22Rv1 (cell line): ENCODE data around the gene DENND1A.

ENCODE experiments used
- H3K27ac ChIP-seq: fragments of 450-650 bp; 2 replicates; pipeline ENCODE4 v1.5.1; 2017
- CTCF ChIP-seq: fragments of 450-650 bp; IDR thresholded peaks from 2 replicates; pipeline ENCODE4 v1.5.1; 2017; ENCODE audit warnings: mild to moderate bottlenecking
- ZFX ChIP-seq: fragments of 450-650 bp; IDR thresholded peaks from 2 replicates; pipeline ENCODE4 v1.6.1; 2017; ENCODE audit warnings: antibody characterized with exemption, borderline replicate concordance

The DENND1A gene

GRCh38 chr9:123713282-123713681 is 216.6 kb downstream of the DENND1A start:
- TF ChIP-seq CTCF (no peak), ZFX (no peak)
- no peak overlapping the region for H3K27ac ChIP-seq

- TF ChIP-seq CTCF (no peak), ZFX (no peak)
- H3K27ac ChIP-seq, result no peak overlapping the region
Measured at GRCh38 chr9:123712399-123712798, 217.5 kb downstream of the DENND1A start.

- TF ChIP-seq CTCF, result no peak
- TF ChIP-seq ZFX, result no peak
Measured at GRCh38 chr9:123710299-123710698, 219.6 kb downstream of the DENND1A start.

GRCh38 chr9:123702483-123702882 is 227.4 kb downstream of the DENND1A start:
- no peak overlapping the region for H3K27ac ChIP-seq
- TF ChIP-seq CTCF (no peak), ZFX (no peak)

More at GRCh38 chr9:123710299-123710698, 219.6 kb downstream of the DENND1A start:
- no peak overlapping the region for H3K27ac ChIP-seq

GRCh38 chr9:123697686-123698085 is 232.2 kb downstream of the DENND1A start:
- H3K27ac ChIP-seq, result no peak overlapping the region
- no peak for TF ChIP-seq ZFX
- no peak for TF ChIP-seq CTCF

- TF ChIP-seq ZFX (no peak), CTCF (no peak)
- no peak overlapping the region for H3K27ac ChIP-seq
Measured at GRCh38 chr9:123696476-123696875, 233.4 kb downstream of the DENND1A start.

GRCh38 chr9:123695386-123695785 is 234.5 kb downstream of the DENND1A start:
- H3K27ac ChIP-seq, result no peak overlapping the region
- TF ChIP-seq ZFX, result no peak
- no peak for TF ChIP-seq CTCF
